ENCODE data around the gene POLRMT.

- TF ChIP-seq, protein P1, sequence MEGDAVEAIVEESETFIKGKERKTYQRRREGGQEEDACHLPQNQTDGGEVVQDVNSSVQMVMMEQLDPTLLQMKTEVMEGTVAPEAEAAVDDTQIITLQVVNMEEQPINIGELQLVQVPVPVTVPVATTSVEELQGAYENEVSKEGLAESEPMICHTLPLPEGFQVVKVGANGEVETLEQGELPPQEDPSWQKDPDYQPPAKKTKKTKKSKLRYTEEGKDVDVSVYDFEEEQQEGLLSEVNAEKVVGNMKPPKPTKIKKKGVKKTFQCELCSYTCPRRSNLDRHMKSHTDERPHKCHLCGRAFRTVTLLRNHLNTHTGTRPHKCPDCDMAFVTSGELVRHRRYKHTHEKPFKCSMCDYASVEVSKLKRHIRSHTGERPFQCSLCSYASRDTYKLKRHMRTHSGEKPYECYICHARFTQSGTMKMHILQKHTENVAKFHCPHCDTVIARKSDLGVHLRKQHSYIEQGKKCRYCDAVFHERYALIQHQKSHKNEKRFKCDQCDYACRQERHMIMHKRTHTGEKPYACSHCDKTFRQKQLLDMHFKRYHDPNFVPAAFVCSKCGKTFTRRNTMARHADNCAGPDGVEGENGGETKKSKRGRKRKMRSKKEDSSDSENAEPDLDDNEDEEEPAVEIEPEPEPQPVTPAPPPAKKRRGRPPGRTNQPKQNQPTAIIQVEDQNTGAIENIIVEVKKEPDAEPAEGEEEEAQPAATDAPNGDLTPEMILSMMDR (IDR thresholded peaks at IDR 0.05), result no peak
- no peak for TF ChIP-seq POLR2A (IDR thresholded peaks at IDR 0.05)
These were observed 24.4 kb downstream of the POLRMT start for GRCh38 chr19:609004-609346.
